Measurements from ENCODE around the gene HAGHL.
"Not testable (repeated sequence)": the region's sequence is repeated elsewhere in the genome, so short reads cannot be mapped to it uniquely, and the experiment has no call there.

The HAGHL gene

GRCh38 chr16:711548-712320, 15.2 kb upstream of the HAGHL start:
- Histone ChIP-seq H3K9me3 (ENCODE audit: insufficient read depth, low read length, severe bottlenecking) (no peaks in the 10 kb centered on the region), H3K9ac (ENCODE audit: low read depth, low read length) (no peak overlapping the region), H3K27ac (ENCODE audit: low read length) (no peak overlapping the region), H3K4me1 (ENCODE audit: insufficient read depth, low read length) (peaks cover 30% of the 10 kb centered on the region), H3K4me2 (ENCODE audit: insufficient read depth, low read length) (no peak overlapping the region), H3K36me3 (ENCODE audit: insufficient read depth, low read length) (peaks cover 5% of the 10 kb centered on the region; the same call in 1 of the 2 replicates), H3K79me2 (ENCODE audit: insufficient read depth, low read length) (peaks cover 15% of the 10 kb centered on the region), H3K4me3 (ENCODE audit: low read depth in 1 of 2, low read length in 2 of 2) (no peak overlapping the region), H3K27me3 (ENCODE audit: insufficient read depth, low read length, poor library complexity) (no peaks in the 10 kb centered on the region), H4K20me1 (ENCODE audit: insufficient read depth, low read length) (peaks cover 21% of the 10 kb centered on the region), H2AFZ (ENCODE audit: low read depth, low read length) (no peak overlapping the region)
- peak; percentile 75 for DNase-seq
- TF ChIP-seq, protein P1, sequence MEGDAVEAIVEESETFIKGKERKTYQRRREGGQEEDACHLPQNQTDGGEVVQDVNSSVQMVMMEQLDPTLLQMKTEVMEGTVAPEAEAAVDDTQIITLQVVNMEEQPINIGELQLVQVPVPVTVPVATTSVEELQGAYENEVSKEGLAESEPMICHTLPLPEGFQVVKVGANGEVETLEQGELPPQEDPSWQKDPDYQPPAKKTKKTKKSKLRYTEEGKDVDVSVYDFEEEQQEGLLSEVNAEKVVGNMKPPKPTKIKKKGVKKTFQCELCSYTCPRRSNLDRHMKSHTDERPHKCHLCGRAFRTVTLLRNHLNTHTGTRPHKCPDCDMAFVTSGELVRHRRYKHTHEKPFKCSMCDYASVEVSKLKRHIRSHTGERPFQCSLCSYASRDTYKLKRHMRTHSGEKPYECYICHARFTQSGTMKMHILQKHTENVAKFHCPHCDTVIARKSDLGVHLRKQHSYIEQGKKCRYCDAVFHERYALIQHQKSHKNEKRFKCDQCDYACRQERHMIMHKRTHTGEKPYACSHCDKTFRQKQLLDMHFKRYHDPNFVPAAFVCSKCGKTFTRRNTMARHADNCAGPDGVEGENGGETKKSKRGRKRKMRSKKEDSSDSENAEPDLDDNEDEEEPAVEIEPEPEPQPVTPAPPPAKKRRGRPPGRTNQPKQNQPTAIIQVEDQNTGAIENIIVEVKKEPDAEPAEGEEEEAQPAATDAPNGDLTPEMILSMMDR (IDR thresholded peaks at IDR 0.05; ENCODE audit: borderline replicate concordance, extremely low read depth, low read length, poor library complexity, severe bottlenecking) = peak; percentile 89
- no peak for TF ChIP-seq EZH2 (IDR thresholded peaks at IDR 0.05; ENCODE audit: borderline replicate concordance, low read depth, low read length, severe bottlenecking)
- ATAC-seq (ENCODE audit: insufficient read depth, low read depth) = peak; percentile 68

DNA sequence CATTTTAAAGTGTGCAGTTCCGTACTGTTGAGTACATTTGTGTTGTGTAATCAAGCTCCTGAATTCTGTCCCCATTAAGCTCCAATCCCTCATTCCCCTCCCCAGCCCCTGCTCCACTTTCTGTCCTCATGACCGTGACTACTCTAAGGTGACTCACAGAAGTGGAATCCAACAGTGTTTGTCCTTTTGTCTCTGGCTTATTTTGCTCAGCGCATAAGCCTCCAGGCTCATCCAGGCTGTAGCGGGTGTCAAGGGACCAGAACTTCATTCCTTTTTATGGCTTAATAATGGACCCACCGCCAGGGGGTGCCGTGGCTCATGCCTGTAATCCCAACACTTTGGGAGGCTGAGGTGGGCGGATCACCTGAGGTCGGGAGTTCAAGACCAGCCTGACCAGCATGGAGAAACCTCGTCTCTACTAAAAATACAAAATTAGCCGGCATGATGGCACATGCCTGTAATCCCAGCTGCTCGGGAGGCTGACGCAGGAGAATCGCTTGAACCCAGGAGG, 14.1 kb upstream of the HAGHL start:
- not testable (repeated sequence) for H3K27ac ChIP-seq (ENCODE audit: low read length); H3K4me3 ChIP-seq (ENCODE audit: low read depth in 1 of 2, low read length in 2 of 2); H3K9ac ChIP-seq (ENCODE audit: low read depth, low read length); H3K27me3 ChIP-seq (ENCODE audit: insufficient read depth, low read length, poor library complexity); H2AFZ ChIP-seq (ENCODE audit: low read depth, low read length); ATAC-seq (ENCODE audit: insufficient read depth, low read depth); H3K36me3 ChIP-seq (ENCODE audit: insufficient read depth, low read length); H3K9me3 ChIP-seq (ENCODE audit: insufficient read depth, low read length, severe bottlenecking); H3K4me2 ChIP-seq (ENCODE audit: insufficient read depth, low read length)
- H4K20me1 ChIP-seq (ENCODE audit: insufficient read depth, low read length) = peaks cover 30% of the 10 kb centered on the region
- H3K79me2 ChIP-seq (ENCODE audit: insufficient read depth, low read length) = peaks cover 18% of the 10 kb centered on the region
- H3K4me1 ChIP-seq (ENCODE audit: insufficient read depth, low read length) = peaks cover 37% of the 10 kb centered on the region
- TF ChIP-seq, protein P1 (IDR thresholded peaks at IDR 0.05; ENCODE audit: borderline replicate concordance, extremely low read depth, low read length, poor library complexity, severe bottlenecking) = peak; percentile 52
- peak; percentile 69 for DNase-seq

DNA sequence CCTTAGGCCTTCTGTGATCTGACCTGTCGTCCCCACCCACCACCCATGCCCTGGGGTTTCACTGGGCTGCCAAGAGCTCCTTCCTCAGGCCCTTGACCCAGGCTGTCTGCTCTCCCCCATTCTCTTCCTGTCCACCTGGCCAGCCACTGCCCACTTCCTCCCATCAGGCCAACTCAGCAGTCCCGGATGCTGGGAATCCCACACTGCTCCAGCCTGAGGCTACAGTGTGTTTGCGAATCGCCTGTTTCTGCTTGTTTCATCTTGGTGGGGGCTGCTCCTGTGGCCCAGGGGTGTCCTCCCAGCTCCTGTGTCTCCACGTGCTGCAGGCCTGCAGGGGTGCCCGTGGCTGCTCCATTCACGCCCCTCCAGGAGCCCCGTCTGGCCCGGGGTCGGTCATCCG, 12.8 kb upstream of the HAGHL start:
- Histone ChIP-seq H3K27ac (ENCODE audit: low read length) (no peak overlapping the region), H3K27me3 (ENCODE audit: insufficient read depth, low read length, poor library complexity) (no peaks in the 10 kb centered on the region), H3K79me2 (ENCODE audit: insufficient read depth, low read length) (peaks cover 18% of the 10 kb centered on the region), H3K9me3 (ENCODE audit: insufficient read depth, low read length, severe bottlenecking) (no peaks in the 10 kb centered on the region), H3K4me1 (ENCODE audit: insufficient read depth, low read length) (peaks cover 50% of the 10 kb centered on the region), H3K4me3 (ENCODE audit: low read depth in 1 of 2, low read length in 2 of 2) (peak overlapping the region in 1 of 2 experiments; percentile 75; a peak in 2 of 4 replicates), H3K36me3 (ENCODE audit: insufficient read depth, low read length) (peaks cover 12% of the 10 kb centered on the region; the same call in 1 of the 2 replicates), H3K4me2 (ENCODE audit: insufficient read depth, low read length) (peak overlapping the region; percentile 68), H2AFZ (ENCODE audit: low read depth, low read length) (peak overlapping the region; percentile 71; the same call in 1 of the 2 replicates), H3K9ac (ENCODE audit: low read depth, low read length) (peak overlapping the region; percentile 57), H4K20me1 (ENCODE audit: insufficient read depth, low read length) (peaks cover 37% of the 10 kb centered on the region)
- DNase-seq = no peak
- TF ChIP-seq, protein P1 (IDR thresholded peaks at IDR 0.05; ENCODE audit: borderline replicate concordance, extremely low read depth, low read length, poor library complexity, severe bottlenecking) = no peak
- no peak for TF ChIP-seq EZH2 (IDR thresholded peaks at IDR 0.05; ENCODE audit: borderline replicate concordance, low read depth, low read length, severe bottlenecking)
- ATAC-seq (ENCODE audit: insufficient read depth, low read depth) = no peak
